Measurements from ENCODE around the gene ENOX1. TPM values are rescaled to one million over a fixed set of nuclear protein-coding genes. Genes with fewer than 3 reads are reported as not detected.

The ENOX1 gene
- total and polyA plus RNA-seq, 2 of the 13 experiments (the other 11 are each of a cell fraction or from before 2014, with no cell fraction given), result not detected

DNA sequence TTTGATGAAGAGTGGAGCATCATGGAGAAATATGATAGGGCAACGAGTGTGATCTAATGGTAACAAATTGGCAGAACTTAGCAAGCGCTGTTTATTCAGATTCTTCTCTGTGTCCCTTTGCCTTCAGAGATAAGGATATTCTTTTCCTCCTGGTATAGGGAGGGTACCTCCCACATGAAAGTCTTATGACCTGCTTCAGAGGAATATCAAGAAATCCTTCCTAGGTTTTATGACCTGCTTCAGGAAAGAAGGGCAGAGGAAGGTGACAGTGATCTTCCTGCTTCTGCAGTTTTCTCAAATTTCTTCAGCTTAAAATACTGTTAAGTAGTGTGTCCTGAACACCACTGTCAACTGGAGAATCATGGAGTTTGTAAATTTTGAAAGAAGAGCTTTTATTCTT, 619.0 kb downstream of the ENOX1 start:
- Histone ChIP-seq H3K27ac (ENCODE audit: extremely low read length, insufficient read depth, low read length) (no peak overlapping the region), H4K20me1 (ENCODE audit: insufficient read depth, low read length) (no peaks in the 10 kb centered on the region), H3K4me2 (ENCODE audit: low read depth, low read length) (no peak overlapping the region), H3K36me3 (replicated peaks in 1 of 2; ENCODE audit: control insufficient read depth in 1 of 2, insufficient read depth in 2 of 2, low read length in 2 of 2) (no peaks in the 10 kb centered on the region), H2AFZ (ENCODE audit: low read length) (no peak overlapping the region), H3K9ac (ENCODE audit: insufficient read depth, low read depth, low read length) (no peak overlapping the region), H3K79me2 (ENCODE audit: insufficient read depth, low read length) (no peaks in the 10 kb centered on the region), H3K27me3 (ENCODE audit: control insufficient read depth in 1 of 2, insufficient read depth in 2 of 2, low read length in 2 of 2) (no peaks in the 10 kb centered on the region; a peak in 1 of 5 replicates), H3K4me1 (ENCODE audit: insufficient read depth, low read length) (no peaks in the 10 kb centered on the region), H3K9me3 (ENCODE audit: low read length) (no peaks in the 10 kb centered on the region), H3K4me3 (replicated peaks in 1 of 3; ENCODE audit: insufficient read depth in 1 of 3, low read depth in 2 of 3, low read length in 3 of 3) (no peak overlapping the region)
- POLR2A ChIA-PET, result no interaction called here
- in situ Hi-C loops (cut with HindIII; ENCODE audit: extremely low pct_ligation_motif_present, low pct_unique_long_range_greater_than_20kb), result no loop called here
- WGBS (ENCODE audit: low lambda C conversion rate), result 40% methylated on average over 2 of the region's 2 CpGs
- DNase-seq (ENCODE audit: low spot score) (no peak), FAIRE-seq (no peak), ATAC-seq (no peak)
- CTCF ChIA-PET (ENCODE audit: low intra/inter-chr PET ratio, low total read pairs), result no interaction called here
- BruUV-seq (replicated peaks), result no TSS peak
- intact Hi-C loops (cut with micrococcal nuclease; ENCODE audit: unreplicated experiment), result no loop called here
- TF ChIP-seq PITX1 (CRISPR knock-in tag; IDR thresholded peaks at IDR 0.05), result no peak
- no peak for TF ChIP-seq MED1 (CRISPR knock-in tag; IDR thresholded peaks at IDR 0.05)
- TF ChIP-seq, protein P1, sequence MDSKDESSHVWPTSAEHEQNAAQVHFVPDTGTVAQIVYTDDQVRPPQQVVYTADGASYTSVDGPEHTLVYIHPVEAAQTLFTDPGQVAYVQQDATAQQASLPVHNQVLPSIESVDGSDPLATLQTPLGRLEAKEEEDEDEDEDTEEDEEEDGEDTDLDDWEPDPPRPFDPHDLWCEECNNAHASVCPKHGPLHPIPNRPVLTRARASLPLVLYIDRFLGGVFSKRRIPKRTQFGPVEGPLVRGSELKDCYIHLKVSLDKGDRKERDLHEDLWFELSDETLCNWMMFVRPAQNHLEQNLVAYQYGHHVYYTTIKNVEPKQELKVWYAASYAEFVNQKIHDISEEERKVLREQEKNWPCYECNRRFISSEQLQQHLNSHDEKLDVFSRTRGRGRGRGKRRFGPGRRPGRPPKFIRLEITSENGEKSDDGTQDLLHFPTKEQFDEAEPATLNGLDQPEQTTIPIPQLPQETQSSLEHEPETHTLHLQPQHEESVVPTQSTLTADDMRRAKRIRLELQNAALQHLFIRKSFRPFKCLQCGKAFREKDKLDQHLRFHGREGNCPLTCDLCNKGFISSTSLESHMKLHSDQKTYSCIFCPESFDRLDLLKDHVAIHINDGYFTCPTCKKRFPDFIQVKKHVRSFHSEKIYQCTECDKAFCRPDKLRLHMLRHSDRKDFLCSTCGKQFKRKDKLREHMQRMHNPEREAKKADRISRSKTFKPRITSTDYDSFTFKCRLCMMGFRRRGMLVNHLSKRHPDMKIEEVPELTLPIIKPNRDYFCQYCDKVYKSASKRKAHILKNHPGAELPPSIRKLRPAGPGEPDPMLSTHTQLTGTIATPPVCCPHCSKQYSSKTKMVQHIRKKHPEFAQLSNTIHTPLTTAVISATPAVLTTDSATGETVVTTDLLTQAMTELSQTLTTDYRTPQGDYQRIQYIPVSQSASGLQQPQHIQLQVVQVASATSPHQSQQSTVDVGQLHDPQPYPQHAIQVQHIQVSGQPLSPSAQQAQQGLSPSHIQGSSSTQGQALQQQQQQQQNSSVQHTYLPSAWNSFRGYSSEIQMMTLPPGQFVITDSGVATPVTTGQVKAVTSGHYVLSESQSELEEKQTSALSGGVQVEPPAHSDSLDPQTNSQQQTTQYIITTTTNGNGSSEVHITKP (CRISPR knock-in tag; IDR thresholded peaks at IDR 0.05; ENCODE audit: low read depth), result no peak
- TF ChIP-seq, protein P2, sequence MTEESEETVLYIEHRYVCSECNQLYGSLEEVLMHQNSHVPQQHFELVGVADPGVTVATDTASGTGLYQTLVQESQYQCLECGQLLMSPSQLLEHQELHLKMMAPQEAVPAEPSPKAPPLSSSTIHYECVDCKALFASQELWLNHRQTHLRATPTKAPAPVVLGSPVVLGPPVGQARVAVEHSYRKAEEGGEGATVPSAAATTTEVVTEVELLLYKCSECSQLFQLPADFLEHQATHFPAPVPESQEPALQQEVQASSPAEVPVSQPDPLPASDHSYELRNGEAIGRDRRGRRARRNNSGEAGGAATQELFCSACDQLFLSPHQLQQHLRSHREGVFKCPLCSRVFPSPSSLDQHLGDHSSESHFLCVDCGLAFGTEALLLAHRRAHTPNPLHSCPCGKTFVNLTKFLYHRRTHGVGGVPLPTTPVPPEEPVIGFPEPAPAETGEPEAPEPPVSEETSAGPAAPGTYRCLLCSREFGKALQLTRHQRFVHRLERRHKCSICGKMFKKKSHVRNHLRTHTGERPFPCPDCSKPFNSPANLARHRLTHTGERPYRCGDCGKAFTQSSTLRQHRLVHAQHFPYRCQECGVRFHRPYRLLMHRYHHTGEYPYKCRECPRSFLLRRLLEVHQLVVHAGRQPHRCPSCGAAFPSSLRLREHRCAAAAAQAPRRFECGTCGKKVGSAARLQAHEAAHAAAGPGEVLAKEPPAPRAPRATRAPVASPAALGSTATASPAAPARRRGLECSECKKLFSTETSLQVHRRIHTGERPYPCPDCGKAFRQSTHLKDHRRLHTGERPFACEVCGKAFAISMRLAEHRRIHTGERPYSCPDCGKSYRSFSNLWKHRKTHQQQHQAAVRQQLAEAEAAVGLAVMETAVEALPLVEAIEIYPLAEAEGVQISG (CRISPR knock-in tag; IDR thresholded peaks at IDR 0.05), result no peak
- no peak for TF ChIP-seq MED13 (CRISPR knock-in tag; IDR thresholded peaks at IDR 0.05)
- no peak for TF ChIP-seq SNRNP70 (IDR thresholded peaks at IDR 0.05; ENCODE audit: low read depth, low read length)
- TF ChIP-seq ZNF761 (CRISPR knock-in tag; conservative IDR thresholded peaks at IDR 0.05), result no peak
- TF ChIP-seq ZNF441 (CRISPR knock-in tag; IDR thresholded peaks at IDR 0.05; ENCODE audit: borderline replicate concordance), result no peak
- TF ChIP-seq, protein P3, sequence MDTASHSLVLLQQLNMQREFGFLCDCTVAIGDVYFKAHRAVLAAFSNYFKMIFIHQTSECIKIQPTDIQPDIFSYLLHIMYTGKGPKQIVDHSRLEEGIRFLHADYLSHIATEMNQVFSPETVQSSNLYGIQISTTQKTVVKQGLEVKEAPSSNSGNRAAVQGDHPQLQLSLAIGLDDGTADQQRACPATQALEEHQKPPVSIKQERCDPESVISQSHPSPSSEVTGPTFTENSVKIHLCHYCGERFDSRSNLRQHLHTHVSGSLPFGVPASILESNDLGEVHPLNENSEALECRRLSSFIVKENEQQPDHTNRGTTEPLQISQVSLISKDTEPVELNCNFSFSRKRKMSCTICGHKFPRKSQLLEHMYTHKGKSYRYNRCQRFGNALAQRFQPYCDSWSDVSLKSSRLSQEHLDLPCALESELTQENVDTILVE (CRISPR knock-in tag; IDR thresholded peaks at IDR 0.05), result no peak
- TF ChIP-seq, protein P4, sequence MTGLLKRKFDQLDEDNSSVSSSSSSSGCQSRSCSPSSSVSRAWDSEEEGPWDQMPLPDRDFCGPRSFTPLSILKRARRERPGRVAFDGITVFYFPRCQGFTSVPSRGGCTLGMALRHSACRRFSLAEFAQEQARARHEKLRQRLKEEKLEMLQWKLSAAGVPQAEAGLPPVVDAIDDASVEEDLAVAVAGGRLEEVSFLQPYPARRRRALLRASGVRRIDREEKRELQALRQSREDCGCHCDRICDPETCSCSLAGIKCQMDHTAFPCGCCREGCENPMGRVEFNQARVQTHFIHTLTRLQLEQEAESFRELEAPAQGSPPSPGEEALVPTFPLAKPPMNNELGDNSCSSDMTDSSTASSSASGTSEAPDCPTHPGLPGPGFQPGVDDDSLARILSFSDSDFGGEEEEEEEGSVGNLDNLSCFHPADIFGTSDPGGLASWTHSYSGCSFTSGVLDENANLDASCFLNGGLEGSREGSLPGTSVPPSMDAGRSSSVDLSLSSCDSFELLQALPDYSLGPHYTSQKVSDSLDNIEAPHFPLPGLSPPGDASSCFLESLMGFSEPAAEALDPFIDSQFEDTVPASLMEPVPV (CRISPR knock-in tag; IDR thresholded peaks at IDR 0.05), result no peak
- TF ChIP-seq, protein P5, sequence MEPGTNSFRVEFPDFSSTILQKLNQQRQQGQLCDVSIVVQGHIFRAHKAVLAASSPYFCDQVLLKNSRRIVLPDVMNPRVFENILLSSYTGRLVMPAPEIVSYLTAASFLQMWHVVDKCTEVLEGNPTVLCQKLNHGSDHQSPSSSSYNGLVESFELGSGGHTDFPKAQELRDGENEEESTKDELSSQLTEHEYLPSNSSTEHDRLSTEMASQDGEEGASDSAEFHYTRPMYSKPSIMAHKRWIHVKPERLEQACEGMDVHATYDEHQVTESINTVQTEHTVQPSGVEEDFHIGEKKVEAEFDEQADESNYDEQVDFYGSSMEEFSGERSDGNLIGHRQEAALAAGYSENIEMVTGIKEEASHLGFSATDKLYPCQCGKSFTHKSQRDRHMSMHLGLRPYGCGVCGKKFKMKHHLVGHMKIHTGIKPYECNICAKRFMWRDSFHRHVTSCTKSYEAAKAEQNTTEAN (CRISPR knock-in tag; conservative IDR thresholded peaks at IDR 0.05), result no peak
- TF ChIP-seq, protein P6, sequence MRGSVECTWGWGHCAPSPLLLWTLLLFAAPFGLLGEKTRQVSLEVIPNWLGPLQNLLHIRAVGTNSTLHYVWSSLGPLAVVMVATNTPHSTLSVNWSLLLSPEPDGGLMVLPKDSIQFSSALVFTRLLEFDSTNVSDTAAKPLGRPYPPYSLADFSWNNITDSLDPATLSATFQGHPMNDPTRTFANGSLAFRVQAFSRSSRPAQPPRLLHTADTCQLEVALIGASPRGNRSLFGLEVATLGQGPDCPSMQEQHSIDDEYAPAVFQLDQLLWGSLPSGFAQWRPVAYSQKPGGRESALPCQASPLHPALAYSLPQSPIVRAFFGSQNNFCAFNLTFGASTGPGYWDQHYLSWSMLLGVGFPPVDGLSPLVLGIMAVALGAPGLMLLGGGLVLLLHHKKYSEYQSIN (CRISPR knock-in tag; IDR thresholded peaks at IDR 0.05; ENCODE audit: borderline replicate concordance), result no peak
- TF ChIP-seq ZNF557 (CRISPR knock-in tag; IDR thresholded peaks at IDR 0.05), result no peak

Data from HepG2 (cell line).